HG02678 (cell line): ENCODE data around the gene DPYD.

ENCODE experiments used
- ATAC-seq: cut with Tn5 transposase; IDR thresholded peaks from one replicate; pipeline ENCODE4 v1.9.1; 2021; ENCODE audit warnings: mild to moderate bottlenecking, moderate library complexity; ENCODE audit not compliant: unreplicated experiment

DPYD gene

DNA sequence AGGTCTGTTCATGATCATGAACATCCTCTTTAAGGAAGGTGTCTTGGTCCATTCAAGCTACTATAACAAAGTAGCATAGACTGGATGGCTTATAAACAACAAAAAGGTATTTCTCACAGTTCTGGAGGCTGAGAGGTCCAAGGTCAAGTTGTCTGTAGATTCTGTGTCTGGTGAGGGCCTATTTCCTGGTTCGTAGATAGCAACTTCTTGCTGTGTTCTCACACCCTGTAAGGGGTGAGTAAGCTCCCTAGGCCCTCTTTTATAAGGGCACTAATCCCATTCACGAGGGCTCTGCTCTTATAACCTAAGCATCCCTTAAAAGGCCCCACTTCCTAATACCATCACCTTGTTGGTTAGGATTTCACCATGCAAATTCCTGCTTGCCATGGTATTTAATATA is 851.5 kb downstream of the DPYD start:
- ATAC-seq = no peak

DNA sequence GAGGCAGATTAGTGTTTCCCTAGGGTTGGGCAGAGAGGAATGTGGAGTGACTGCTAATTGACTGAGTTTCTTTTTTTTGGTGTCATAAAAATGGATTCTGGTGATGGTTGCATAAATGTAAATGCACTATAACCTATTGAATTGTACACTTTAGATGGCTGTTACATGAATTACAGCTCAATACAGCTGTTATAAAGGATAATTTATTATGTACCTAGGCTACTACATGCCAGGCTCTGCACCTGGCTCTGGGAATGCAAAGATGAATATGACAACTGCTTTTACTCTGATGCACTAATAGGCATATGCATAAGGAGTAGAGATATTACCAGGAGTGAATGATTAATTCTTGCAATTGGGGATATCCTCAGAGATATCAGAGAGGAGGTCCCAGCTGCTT is 854.0 kb downstream of the DPYD start:
- no peak for ATAC-seq

DNA sequence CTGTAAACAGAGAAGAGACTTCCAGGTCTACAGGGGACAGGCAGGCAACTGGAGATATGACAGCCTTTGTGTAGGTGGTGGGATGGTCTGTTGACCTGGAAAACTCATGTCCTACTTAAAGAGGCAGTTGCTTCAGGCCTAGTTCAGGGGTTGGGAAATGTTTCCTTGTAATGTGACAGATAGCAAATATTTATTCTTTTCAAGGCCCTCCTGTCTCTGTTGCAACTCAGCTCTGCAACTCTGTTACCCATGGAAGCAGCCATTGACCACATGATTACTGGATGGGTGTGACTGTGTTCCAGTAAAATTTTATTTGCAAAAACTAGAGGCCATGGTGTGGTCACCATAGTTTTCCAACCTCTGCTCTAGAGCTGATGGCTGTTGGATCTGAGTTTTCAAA is 857.3 kb downstream of the DPYD start:
- ATAC-seq = no peak

DNA sequence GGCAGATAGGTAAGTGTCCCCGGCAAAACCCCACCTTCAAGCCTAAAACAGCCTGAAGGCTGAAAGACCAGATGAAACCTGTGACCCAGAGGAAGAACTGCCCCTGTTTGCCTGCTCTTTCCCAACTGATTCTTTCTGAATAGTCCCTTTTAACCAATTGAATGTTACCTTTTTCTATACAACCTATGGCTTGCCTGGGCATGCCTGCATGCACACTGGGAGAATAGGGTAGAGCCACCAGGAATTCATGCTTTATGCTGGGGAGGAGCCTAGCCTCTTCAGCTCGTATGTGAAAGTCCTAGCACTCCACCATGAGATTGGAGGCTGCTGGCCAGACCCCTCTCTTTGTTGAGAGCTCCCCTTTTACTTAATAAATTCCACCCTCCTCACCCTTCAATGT is 859.2 kb downstream of the DPYD start:
- ATAC-seq = no peak

DNA sequence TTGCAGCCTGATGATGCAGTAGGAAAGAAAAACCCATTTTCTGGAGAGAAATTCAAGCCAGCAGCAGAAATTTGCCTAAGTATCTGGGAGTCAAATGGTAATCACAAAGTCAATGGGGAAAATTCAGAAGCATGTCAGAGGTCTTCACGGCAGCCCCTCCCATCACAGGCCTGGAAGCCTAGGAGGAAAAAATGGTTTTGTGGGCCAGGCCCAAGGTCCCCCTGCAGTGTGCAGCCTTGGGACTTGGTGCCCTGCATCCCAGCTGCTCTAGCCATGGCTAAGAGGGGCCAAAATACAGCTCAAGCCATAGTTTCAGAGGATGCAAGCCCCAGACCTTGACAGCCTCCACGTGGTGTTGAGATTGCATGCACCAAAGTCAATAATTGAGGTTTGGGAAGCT is 864.4 kb downstream of the DPYD start:
- no peak for ATAC-seq

DNA sequence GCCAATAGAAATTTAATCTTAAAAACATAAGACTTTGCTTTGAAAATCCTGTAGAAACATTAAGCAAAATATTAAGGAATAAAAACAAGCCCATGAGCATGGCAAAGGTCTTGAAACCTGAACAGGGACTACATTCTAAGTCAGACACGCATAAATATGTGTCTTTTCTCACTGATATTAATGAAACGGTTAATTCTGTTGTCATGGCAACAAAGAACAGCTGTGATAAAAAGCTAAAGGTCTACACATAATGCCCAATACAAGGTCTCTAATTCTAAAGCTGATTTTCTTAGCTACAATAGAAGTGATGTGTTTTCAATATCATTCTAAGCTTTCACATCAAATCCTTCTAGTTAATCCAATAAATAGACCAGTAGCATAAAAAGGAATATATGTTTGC is 867.6 kb downstream of the DPYD start:
- ATAC-seq = no peak

DNA sequence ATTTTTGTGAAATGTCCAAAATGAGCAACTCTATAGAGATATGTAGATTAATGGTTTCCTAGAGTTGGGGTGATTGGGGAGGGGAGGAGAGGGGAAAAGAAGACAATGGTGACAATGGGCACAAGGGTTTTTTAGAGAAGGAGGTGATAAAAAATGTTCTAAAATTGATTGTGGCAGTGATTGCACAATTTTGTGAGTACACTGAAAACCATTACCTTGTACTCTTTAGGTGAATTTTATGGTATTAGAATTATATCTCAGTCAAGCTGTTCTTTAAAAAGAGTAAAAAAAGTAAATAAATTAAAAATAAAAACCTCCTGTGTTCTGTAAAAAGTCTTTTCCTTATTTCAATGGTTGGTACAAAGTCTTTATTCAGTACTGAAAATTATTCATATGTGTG is 869.0 kb downstream of the DPYD start:
- no peak for ATAC-seq

DNA sequence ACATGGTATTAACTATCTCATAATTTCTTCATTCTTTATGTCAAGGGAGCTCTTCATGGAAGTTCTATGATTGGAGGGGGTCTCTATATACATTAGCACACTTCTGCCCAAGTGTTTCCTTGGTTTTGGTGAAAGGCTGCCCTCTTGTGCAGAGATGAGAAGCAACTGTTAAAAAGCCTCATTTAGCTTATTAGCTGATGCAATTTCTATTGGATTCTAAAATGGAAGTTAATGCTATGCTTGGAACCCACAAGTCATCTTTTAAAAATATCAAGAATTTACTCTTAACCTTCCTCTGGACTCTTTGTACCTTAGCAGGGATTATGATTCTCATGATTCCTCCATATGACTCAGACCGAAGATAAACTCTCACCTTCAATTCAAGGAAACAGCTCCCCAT is 870.3 kb downstream of the DPYD start:
- no peak for ATAC-seq

DNA sequence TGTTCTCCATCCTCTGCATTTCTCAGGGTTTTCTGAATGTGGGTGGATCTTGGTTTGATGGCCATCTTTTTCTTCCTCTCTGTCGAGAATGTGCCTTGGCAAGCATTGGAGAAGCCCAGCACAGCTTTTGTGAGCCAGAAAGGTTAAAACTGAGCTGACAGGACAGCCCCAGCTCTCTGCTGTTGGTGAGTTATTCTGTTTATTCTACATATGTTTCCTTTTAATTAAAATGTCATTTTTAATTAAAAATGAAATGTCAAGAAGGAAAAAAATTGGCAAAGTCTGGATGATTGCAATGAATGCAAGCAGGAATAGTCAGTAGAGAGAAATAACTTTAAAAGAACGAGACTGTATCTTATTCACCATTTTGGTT is 873.4 kb downstream of the DPYD start:
- ATAC-seq = no peak

DNA sequence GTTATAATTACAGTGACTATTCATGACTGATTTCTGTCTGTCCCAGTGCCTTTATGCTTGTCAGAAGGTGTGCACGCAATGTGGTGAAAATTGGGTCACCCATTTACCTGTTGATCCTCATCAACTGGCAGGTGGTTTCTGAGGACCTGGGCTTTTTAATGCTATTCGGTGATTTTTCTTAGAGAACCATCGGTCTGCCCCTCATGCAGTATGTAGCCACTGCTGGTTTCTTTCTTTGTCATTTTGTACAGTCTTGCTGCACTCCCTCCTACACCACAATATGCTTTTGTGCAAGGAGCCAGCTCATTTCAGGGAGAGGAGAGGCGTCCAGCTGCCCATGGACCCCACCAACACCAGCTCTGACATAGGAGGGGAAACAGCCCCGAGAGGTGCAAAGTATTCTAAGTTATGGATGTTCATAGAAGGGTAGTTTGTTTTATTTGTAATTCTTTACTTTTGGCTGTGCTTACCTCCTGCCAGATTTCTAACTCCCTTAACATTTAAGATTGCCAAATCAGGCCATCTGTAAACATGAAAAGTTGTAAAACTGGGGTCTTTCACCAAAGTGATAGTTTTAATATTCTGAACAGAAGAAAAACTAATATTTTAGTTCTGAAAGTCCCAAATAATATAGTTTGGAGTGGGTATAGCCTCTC is 873.9 kb downstream of the DPYD start:
- no peak for ATAC-seq

DNA sequence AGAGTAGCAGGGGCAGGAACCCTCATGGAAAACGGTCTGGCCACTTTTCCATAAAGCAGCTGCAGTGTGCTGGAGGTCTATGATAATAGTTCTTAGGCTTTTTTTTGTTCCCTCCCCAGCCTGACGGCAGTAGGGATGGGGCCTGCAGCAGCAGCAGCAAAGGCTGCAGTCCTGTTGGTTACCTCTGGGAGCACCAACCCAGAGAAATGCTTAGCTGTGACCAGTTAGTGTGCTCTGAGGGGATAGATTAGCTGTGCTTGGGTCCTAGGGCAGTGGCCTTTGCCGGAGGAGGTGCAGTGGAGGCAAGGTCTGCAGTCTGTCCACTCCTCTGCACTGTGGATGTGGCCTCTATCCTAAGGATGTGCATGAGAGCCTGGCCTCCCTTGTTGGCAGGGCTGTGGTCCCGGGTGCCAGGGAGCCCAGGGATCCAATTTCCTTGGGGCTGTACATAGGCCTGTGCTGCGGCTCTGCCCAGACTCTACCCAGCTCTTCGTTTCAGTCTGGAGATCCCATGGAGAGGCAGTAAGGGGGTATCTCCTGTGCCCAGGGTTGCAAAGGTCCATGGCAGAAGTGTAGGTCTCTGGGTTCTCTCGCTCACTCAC is 876.6 kb downstream of the DPYD start:
- no peak for ATAC-seq

DNA sequence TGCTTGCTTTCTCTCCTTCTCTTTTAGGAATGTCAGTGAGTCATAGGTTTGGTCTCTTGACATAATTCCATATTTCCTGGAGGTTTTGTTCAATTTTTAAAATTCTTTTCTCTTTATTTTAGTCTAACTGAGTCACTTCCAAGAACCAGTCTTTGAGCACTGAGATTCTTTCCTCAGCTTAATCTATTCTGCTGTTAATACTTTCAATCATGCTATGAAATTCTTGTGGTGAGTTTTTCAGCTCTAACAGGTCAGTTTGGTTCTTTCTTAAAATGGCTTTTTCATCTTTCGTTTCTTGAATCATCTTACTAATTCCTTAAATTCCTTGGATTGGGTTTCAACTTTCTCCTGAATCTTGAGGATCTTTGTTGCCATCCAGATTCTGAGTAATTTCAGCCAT is 878.3 kb downstream of the DPYD start:
- no peak for ATAC-seq

DNA sequence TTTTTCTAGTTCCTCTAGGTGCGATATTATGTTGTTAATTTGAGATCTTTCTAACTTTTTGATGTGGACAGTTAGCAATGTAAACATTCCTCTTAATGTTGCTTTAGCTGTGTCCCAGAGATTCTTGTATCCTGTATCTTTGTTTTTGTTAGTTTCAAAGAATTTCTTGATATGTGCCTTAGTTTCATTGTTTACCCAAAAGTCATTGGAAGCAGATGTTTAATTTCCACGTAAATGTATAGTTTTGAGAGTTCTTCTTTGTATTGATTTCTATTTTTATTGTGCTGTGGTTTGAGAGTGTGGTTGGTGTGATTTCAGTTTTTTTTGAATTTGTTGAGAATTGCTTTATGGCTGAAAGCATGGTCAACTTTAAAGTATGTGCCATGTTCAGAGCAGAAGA is 879.8 kb downstream of the DPYD start:
- ATAC-seq = no peak

DNA sequence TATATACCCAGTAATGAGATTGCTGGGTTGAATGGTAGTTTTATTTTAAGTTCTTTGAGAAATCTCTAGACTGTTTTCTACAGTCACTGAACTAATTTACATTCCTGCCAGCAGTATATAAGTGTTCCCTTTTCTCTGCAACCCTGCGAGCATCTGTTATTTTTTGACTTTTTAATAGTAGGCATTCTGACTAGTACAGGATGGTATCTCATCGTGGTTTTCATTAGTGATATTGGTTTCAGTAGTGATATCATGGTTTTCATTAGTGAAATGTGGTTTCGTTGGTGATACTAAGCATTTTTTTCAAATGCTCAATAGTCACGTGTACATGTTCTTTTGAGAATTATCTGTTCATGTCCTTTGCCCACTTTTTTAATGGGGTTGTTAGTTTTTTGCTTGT is 882.4 kb downstream of the DPYD start:
- ATAC-seq = no peak

DNA sequence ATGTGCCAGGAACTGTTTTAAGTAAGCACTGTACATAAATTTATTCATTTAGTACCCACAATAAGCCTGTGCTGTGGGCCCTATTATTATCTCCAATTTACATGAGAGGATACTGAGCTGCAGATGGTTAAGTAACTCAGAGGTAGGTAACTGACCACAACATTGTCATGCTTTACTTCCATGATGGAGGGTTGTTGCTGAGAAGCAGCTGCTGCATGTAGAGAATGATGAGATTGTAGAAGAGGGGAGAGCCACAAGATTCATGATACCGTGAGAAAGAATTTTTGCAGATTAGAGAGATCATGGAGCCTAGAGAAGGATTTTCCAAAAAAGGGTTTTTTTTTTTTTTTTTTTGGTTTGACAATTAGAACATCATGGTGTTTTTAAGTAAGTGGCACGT is 886.2 kb downstream of the DPYD start:
- no peak for ATAC-seq

DNA sequence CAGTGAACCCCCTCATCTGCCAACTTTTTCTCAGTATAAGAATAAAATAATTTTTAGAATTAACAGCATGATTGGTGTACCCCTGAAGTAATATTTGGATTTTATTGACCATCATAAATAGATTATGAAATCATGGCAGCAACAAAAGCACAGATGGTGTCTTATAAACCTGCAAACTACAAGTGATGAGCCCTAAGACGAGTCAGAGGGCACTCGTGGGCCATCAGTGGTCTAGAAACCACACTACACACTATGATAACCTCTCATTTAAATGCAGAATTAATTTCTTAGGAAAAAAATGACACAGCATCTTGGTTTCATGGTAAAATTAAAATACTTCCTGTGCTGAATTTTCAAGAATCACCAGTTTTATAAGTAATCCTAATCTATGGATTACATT is 886.9 kb downstream of the DPYD start:
- no peak for ATAC-seq
